GM18511 (cell line): ENCODE data around the gene DEDD2.

Experiments used
- ATAC-seq: cut with Tn5 transposase; IDR thresholded peaks from one replicate; pipeline ENCODE4 v1.9.1; 2021; ENCODE audit warnings: mild to moderate bottlenecking, moderate library complexity; ENCODE audit not compliant: unreplicated experiment

The DEDD2 gene

DNA sequence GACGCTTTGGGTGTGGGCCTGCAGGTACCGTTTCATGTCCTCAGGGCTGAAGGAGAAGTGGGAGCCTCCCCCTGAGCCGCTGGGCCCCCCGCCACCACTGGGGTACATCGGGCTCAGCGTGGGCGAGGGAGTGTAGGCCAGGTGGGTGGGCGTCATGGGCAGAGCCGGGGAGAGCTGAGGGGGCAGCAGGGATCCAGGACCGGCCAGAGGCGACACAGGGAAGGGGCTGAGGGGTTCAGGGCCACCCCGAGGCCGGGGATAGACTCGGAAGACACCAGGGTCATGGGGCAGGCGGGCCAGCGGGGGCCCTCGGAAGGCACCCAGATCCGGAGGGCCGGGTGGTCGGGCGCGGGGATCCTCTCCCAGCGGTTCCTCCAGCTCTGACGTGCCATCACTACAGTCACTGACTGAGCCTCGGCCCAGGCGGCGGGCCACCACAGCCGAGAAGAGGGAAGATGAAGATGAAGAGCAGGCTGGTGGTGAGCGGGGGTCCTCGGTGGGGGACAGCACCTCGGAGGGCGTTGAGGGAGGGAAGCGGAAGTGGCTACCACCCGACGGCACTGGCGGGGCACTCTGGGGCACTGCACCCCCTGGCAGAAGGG, 31.8 kb upstream of the DEDD2 start:
- no peak for ATAC-seq

DNA sequence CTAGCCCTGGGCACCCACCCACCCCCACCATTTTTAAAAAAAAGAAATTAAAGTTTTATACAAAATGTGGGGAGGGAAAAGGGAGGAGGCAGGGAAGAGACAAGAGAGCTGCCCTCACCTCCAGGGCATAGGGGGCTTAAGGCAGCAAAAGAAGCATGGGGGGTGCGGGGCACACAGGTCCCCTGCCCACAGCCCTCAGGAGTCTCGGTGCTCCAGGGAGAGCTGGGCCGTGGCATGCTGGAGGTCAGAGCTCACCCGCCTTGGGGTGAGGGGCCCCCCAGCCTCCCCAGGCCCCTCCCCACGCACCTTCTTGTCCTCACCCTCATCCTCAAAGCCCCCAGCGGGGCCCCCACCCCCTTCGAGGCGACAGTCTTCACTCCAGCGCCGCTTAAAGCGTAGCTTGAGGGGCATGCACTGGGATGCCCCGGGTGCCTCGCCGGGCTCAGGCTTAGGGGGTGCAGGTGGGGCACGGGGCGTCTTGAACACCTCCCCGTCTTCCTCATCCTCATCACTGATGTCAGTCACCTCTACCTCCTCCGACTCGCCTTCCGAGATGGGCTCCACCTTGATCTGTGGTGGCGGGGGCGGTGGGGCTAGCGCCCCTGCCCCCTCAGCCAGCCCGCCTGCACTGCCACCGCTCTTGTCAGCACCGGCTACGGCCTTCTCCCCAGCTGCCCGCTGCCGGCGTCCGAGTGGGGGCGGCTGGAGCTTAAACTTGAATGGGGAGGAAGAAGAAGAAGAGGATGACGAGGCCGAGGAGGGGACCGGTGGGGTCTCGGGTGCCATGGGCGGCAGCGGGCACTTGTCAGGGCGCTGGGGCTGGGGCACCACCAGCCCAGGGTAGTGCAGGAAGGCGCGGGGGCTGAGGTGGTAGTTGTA, 31.0 kb upstream of the DEDD2 start:
- no peak for ATAC-seq

- no peak for ATAC-seq
Measured at GRCh38 chr19:42247640-42248199, 30.2 kb upstream of the DEDD2 start.

GRCh38 chr19:42246922-42247639, 29.6 kb upstream of the DEDD2 start:
- ATAC-seq = no peak

- no peak for ATAC-seq
Measured at GRCh38 chr19:42246143-42246921, 28.9 kb upstream of the DEDD2 start.

DNA sequence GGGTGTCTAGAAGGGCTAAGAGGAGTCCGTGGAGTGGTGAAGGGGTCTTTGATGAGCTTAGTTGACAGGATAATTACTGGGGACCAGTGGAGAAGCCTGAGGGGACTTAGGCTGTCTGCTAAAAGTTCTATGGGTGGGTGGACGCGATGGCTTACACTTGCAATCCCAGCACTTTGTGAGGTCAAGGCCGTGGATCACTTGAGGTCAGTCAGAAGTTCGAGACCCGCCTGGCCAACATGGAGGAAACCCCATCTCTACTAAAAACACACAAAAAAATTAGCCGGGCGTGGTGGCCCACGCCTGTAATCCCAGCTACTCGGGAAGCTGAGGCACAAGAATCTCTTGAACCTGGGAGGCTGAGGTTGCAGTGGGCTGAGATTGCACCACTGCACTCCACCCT, 27.8 kb upstream of the DEDD2 start:
- ATAC-seq = no peak

GRCh38 chr19:42244347-42245220, 27.1 kb upstream of the DEDD2 start:
- peak; percentile 27 for ATAC-seq

DNA sequence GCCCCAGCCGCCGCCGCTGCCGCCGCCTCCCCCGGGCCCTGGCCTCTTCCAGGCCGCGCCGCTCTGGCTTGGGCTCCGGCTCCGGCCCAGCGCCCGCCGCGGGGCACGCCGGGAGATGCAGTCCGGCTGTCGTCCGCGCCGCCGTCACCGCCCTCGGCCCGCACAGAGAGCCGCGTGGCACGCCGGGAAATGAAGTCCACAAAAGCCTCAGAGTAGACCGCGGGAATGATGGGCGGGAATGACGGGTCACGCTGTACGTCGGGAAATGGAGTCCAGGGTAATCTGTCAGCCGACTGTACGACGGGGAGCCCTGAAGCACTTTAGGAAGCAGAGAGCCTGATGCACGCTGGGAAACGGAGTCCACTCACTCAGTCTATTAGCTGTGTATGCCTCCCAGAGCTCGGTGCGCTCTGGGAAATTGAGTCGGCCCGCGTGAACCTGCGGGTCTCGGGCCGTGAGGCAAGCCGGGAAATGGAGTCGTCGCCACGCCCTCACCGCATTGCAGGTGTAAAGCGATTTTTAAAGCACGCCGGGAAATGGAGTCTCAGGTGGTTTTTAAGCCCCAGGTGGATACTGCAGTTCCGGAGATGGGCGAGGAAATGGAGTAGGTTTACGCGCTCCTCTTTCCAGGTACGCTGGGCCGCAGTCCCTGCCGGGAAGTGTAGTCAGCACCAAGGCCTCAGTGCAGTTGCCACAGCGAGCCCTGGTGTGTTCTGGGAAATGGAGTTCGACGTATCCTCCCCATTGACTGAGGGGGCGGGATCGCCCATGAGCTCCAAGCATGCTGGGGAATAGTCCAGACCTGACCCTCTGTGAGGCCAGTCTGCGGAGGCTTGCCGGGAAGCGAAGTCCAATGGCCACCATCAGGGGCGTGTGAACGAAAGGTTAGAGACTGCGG, 25.3 kb upstream of the DEDD2 start, which contains the start of gene GSK3A:
Gene GSK3A, minus strand, starts transcription at position 91 of the 898 bp plus-strand sequence. CDS start 137 bp downstream, outside the sequence.
- ATAC-seq = peak; percentile 68

DNA sequence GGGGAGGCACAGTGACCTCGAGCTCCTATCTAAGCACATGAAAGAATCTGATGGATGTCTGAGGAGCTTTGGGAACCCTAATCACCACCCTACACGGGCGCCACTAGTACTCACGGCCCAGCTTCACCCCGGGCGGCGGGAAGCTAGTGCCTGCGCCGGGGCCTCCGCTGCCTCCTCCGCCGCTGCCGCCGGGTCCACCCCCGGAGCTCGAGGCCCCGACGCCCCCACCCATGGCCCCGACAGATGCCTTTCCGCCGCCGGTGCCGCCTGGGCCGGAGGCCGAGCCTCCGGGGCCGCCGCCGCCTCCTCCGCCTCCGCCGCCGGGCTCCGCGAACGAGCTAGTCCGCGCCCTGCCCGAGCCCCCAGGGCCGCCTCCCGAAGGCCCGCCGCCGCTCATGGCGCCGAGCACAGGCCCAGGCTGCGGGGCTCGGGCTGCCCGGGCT, 24.6 kb upstream of the DEDD2 start:
- ATAC-seq = no peak

GRCh38 chr19:42241279-42241678, 23.8 kb upstream of the DEDD2 start:
- ATAC-seq = no peak

DNA sequence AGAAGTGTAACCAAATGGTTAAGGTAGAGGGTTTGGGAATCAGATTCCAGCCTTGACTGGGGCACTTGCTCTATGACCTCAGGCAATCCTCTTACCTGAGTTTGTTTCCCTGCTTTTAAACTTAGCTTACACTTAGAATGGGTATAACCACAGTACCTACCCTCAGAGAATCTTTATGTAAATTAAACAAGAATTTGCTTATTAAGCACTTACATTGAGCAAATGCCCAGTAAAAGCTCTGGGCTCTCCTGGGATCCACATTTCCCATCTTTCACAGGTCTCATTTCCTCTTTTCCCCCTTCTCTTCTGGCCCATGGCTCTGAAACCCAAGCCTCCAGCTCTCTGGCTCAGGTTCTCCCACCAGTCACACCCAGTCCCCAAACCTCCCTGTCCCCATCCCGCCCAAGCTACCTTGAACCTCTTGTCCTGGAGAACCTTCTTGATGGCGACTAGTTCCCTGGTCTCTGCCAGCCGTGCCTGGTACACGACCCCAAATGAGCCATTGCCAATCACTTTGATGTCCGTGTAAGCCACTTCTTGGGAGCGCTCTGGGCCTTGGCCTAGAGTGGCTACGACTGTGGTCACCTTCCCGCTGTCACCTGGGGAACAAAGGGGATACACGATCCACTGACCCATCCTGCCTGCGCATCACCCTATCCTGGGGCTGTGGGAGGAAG, 22.2 kb upstream of the DEDD2 start:
- ATAC-seq = no peak

- ATAC-seq = no peak
Measured at GRCh38 chr19:42235181-42235580, 17.7 kb upstream of the DEDD2 start.

DNA sequence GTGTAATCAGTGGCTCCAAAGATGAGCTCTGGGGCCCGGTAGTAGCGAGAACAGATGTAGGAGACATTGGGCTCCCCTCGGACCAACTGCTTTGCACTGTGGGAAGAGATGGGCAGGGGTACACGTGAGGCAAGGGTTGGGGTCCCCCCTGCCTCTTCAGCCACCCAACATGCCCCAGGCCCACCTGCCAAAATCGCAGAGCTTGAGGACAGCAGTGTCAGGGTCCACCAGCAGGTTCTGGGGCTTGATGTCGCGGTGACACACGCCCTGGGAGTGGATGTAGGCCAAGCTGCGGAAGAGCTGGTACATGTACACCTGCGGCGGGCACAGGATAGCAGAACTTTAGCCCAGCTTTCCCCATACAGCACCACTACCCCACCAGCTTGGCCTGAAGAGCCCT, 16.9 kb upstream of the DEDD2 start:
- ATAC-seq = no peak

DNA sequence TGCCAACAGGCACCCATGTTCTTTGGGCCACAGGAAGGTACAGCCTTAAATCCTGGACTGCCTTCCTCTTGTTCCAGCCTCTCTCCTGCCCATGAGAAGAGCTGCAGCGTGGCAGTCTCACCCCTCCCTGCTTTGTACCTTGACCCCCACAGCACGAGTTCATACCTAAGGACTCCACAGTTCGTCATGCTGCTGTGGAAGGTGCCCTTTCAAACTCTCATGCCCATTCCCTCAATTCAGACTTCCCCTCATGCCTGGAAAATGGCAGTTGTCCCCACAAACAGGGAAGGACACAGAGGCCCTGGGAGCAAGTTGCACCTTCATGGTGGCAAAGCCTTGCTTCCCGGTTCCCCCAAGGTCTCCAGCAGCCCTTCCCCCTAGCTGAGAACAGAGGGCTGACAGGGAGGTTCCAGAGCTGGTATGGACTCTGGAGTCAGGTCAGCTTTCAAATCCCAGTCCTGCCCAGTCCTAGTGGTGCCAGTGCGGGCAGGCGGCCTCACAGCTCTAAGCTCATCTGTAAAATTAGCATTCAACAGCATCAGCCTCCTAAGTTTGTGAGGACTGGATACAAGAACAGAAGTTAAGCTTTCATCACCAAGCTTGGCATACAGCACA, 16.3 kb upstream of the DEDD2 start:
- ATAC-seq = no peak

DNA sequence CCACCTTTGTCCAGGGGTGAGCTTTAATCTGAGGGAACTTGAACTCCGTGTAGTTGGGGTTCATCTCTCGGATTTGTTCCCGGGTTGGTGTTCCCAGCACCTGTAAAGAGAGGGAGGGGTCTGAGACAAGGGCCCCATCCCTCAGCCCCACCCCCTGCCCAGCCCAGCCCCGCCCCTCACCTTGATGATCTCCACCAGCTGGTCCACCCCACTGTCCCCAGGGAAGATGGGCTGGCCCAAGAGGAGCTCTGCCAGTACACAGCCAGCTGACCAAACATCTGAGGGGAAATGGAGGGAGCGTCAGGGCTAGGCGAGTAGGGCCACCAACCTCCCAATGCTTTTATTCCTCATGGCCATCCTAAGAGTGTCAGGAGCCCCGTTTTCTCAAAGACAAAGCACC, 15.6 kb upstream of the DEDD2 start:
- ATAC-seq = no peak

GRCh38 chr19:42232435-42232834, 15.0 kb upstream of the DEDD2 start:
- ATAC-seq = no peak

DNA sequence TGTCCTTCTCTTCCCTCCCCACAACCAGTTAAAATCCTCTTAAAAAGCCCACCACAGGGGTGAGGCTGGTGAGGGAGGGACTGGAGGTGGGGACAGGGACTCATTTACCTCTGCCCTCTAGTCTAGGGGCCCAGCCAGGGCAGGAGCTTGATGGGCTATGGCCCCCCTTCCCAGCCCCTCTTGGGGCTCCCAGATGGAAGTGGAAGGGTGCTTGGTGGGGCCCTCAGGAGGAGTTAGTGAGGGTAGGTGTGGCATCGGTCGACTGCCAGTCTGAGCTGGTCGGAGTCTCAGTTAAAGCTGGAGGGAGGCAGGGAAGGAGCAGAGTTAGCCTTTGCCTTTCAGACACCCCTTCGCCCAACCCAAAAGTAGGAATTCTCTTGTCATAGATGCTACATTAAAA, 13.1 kb upstream of the DEDD2 start:
- ATAC-seq = no peak
